Measurements from ENCODE around the gene BAZ2B.

Gene BAZ2B

DNA sequence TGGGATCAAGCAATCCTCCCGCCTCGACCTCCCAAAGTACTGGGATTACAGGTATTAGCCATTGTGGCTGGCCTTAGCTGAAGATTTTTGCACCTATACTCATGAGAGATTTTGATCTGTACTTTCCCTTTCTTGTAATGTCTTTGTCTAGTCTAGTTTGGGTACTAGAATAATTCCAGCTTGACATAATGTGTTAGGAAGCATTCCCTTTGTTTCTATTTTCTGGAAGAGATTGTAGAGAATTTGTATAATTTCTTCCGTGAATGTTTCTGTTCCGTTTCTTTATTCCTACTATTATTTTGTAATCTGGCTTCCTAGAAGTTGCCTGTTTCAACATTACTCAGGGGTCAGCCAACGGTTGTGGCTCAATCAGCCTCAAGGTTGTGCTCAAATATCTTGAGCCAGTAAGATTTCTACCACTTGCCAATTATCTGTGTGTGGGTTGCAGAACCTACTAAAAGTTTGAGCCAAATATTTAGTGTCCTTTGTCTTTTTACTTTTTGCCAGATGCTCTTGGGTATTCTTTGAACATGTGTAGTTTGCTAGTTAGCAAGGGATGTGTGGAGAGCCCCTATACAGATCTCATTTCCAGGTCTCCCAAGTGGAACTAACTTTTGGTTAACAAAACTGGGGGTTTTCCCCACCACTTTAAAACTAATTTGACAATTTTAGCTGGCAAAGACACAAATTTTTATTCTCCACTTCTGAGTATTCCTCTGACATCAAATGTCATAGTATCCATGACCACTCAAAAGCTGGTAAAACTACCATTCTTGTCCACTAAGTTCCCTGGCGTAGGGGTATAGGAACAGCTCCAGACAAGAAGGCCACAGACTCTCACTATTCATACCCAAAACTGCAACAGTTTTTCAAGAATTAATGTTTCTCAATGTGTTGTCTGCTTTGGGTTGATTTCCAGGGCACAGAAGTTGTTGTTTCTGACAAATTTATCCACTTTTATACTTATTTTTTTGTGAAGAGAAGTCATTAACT is 42.8 kb upstream of the BAZ2B start:
- Histone ChIP-seq H2AFZ (ENCODE audit: low read depth, low read length, severe bottlenecking) (no peak overlapping the region), H3K9ac (ENCODE audit: low read length) (no peak overlapping the region), H3K36me3 (ENCODE audit: low read length) (no peaks in the 10 kb centered on the region), H3K79me2 (ENCODE audit: insufficient read depth, low read length) (no peaks in the 10 kb centered on the region), H3K4me2 (ENCODE audit: low read depth, low read length, poor library complexity, severe bottlenecking) (no peak overlapping the region), H3K27me3 (ENCODE audit: low read length) (no peaks in the 10 kb centered on the region), H3K27ac (ENCODE audit: low read depth, low read length) (no peak overlapping the region), H3F3A (ENCODE audit: insufficient read depth) (no peaks in the 10 kb centered on the region), H3K9me2 (replicated peaks; ENCODE audit: insufficient read depth, low read length) (no peaks in the 10 kb centered on the region; the same call in 1 of the 2 replicates), H3K9me3 (ENCODE audit: insufficient read depth, low read length) (no peaks in the 10 kb centered on the region), H4K20me1 (ENCODE audit: low read depth, low read length) (no peaks in the 10 kb centered on the region), H3K4me3 (ENCODE audit: insufficient read depth, low read length, poor library complexity, severe bottlenecking) (no peak overlapping the region)
- TF ChIP-seq CTCF (IDR thresholded peaks at IDR 0.05; ENCODE audit: insufficient read depth, low read length, poor library complexity, severe bottlenecking) = no peak

GRCh38 chr2:159653962-159654361 is 37.6 kb upstream of the BAZ2B start:
- H3F3A ChIP-seq (ENCODE audit: insufficient read depth) = no peaks in the 10 kb centered on the region
- H2AFZ ChIP-seq (ENCODE audit: low read depth, low read length, severe bottlenecking) = no peak overlapping the region
- H3K9me3 ChIP-seq (ENCODE audit: insufficient read depth, low read length) = no peaks in the 10 kb centered on the region
- H3K27me3 ChIP-seq (ENCODE audit: low read length) = no peaks in the 10 kb centered on the region
- no peak overlapping the region for H3K4me2 ChIP-seq (ENCODE audit: low read depth, low read length, poor library complexity, severe bottlenecking)
- TF ChIP-seq EZH2phosphoT487 (conservative IDR thresholded peaks at IDR 0.05; ENCODE audit: low read length) = no peak
- no peak for TF ChIP-seq CTCF (IDR thresholded peaks at IDR 0.05; ENCODE audit: insufficient read depth, low read length, poor library complexity, severe bottlenecking)
- H3K36me3 ChIP-seq (ENCODE audit: low read length) = no peaks in the 10 kb centered on the region
- no peak overlapping the region for H3K27ac ChIP-seq (ENCODE audit: low read depth, low read length)
- H3K9ac ChIP-seq (ENCODE audit: low read length) = no peak overlapping the region
- no peaks in the 10 kb centered on the region; the same call in 1 of the 2 replicates for H3K9me2 ChIP-seq (replicated peaks; ENCODE audit: insufficient read depth, low read length)
- H4K20me1 ChIP-seq (ENCODE audit: low read depth, low read length) = no peaks in the 10 kb centered on the region
- H3K79me2 ChIP-seq (ENCODE audit: insufficient read depth, low read length) = no peaks in the 10 kb centered on the region
- no peak overlapping the region for H3K4me3 ChIP-seq (ENCODE audit: insufficient read depth, low read length, poor library complexity, severe bottlenecking)

DNA sequence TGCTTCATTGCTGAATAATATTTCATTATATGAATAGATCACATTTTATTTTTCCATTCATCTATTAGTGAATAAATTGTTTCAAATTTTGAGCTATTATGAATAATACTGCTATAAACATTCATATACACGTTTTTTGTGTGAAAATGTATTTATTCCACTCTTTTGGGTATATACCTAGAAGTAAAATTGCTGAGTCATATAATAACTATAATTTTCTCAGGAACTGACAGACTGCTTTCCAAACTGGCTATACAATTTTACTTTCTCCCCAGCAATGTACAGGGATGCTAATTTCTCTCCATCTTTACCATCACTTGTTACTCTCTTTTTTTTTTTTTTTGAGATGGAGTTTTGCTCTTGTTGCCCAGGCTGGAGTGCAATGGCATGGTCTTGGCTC is 35.5 kb upstream of the BAZ2B start:
- no peak overlapping the region for H3K27ac ChIP-seq (ENCODE audit: low read depth, low read length)
- no peak overlapping the region for H3K4me2 ChIP-seq (ENCODE audit: low read depth, low read length, poor library complexity, severe bottlenecking)
- no peak overlapping the region for H2AFZ ChIP-seq (ENCODE audit: low read depth, low read length, severe bottlenecking)
- H3K27me3 ChIP-seq (ENCODE audit: low read length) = no peaks in the 10 kb centered on the region
- H3K4me3 ChIP-seq (ENCODE audit: insufficient read depth, low read length, poor library complexity, severe bottlenecking) = no peak overlapping the region
- no peak for TF ChIP-seq CTCF (IDR thresholded peaks at IDR 0.05; ENCODE audit: insufficient read depth, low read length, poor library complexity, severe bottlenecking)
- no peak for TF ChIP-seq EZH2phosphoT487 (conservative IDR thresholded peaks at IDR 0.05; ENCODE audit: low read length)
- no peaks in the 10 kb centered on the region for H3F3A ChIP-seq (ENCODE audit: insufficient read depth)
- H3K9me3 ChIP-seq (ENCODE audit: insufficient read depth, low read length) = no peaks in the 10 kb centered on the region
- H4K20me1 ChIP-seq (ENCODE audit: low read depth, low read length) = no peaks in the 10 kb centered on the region
- H3K9me2 ChIP-seq (replicated peaks; ENCODE audit: insufficient read depth, low read length) = no peaks in the 10 kb centered on the region; the same call in 1 of the 2 replicates
- H3K9ac ChIP-seq (ENCODE audit: low read length) = no peak overlapping the region
- no peaks in the 10 kb centered on the region for H3K79me2 ChIP-seq (ENCODE audit: insufficient read depth, low read length)
- H3K36me3 ChIP-seq (ENCODE audit: low read length) = no peaks in the 10 kb centered on the region

All from SU-DHL-6 (cell line).